ENCODE results near the gene MAP7D1.
"Not testable (repeated sequence)": the region's sequence is repeated elsewhere in the genome, so short reads cannot be mapped to it uniquely, and the experiment has no call there.

The MAP7D1 gene

GRCh38 chr1:36199934-36200741 is 44.2 kb downstream of the MAP7D1 start:
- no peak overlapping the region for H3K4me3 ChIP-seq
- DNase-seq (ENCODE audit: low spot score in 2 of 2) = no peak
- in situ Hi-C loops (cut with MboI; ENCODE audit: low sequenced_read_pairs) = no loop called here

GRCh38 chr1:36203027-36203553 is 47.1 kb downstream of the MAP7D1 start:
- Histone ChIP-seq H3K4me3 (no peak overlapping the region), H3K4me1 (no peaks in the 10 kb centered on the region), H3K27me3 (ENCODE audit: low read depth) (no peaks in the 10 kb centered on the region; the same call in 1 of the 2 replicates), H3K36me3 (replicated peaks) (no peaks in the 10 kb centered on the region), H3K9me3 (no peaks in the 10 kb centered on the region)
- no peak for DNase-seq (ENCODE audit: low spot score in 2 of 2)
- in situ Hi-C loops (cut with MboI; ENCODE audit: low sequenced_read_pairs) = no loop called here

More at GRCh38 chr1:36199934-36200741, 44.2 kb downstream of the MAP7D1 start:
- Histone ChIP-seq H3K4me1 (no peaks in the 10 kb centered on the region), H3K9me3 (no peaks in the 10 kb centered on the region), H3K36me3 (replicated peaks) (no peaks in the 10 kb centered on the region), H3K27me3 (ENCODE audit: low read depth) (no peaks in the 10 kb centered on the region; the same call in 1 of the 2 replicates)

GRCh38 chr1:36203554-36204346 is 47.8 kb downstream of the MAP7D1 start:
- in situ Hi-C loops (cut with MboI; ENCODE audit: low sequenced_read_pairs) = no loop called here
- no peak for DNase-seq (ENCODE audit: low spot score in 2 of 2)
- Histone ChIP-seq H3K27me3 (ENCODE audit: low read depth) (no peaks in the 10 kb centered on the region; the same call in 1 of the 2 replicates), H3K4me1 (no peaks in the 10 kb centered on the region), H3K36me3 (replicated peaks) (no peaks in the 10 kb centered on the region), H3K4me3 (no peak overlapping the region), H3K9me3 (no peaks in the 10 kb centered on the region)

- no peaks in the 10 kb centered on the region for H3K4me1 ChIP-seq
- no peak for DNase-seq (ENCODE audit: low spot score in 2 of 2)
- no peaks in the 10 kb centered on the region for H3K9me3 ChIP-seq
- H3K4me3 ChIP-seq = no peak overlapping the region
- no peaks in the 10 kb centered on the region; the same call in 1 of the 2 replicates for H3K27me3 ChIP-seq (ENCODE audit: low read depth)
- in situ Hi-C loops (cut with MboI; ENCODE audit: low sequenced_read_pairs) = no loop called here
- H3K36me3 ChIP-seq (replicated peaks) = no peaks in the 10 kb centered on the region
These were observed 48.5 kb downstream of the MAP7D1 start for GRCh38 chr1:36204347-36204909.

- H3K36me3 ChIP-seq (replicated peaks) = no peaks in the 10 kb centered on the region
- H3K4me1 ChIP-seq = no peaks in the 10 kb centered on the region
- DNase-seq (ENCODE audit: low spot score in 2 of 2) = no peak
- H3K27me3 ChIP-seq (ENCODE audit: low read depth) = no peaks in the 10 kb centered on the region
- in situ Hi-C loops (cut with MboI; ENCODE audit: low sequenced_read_pairs) = no loop called here
- H3K4me3 ChIP-seq = no peak overlapping the region
- no peaks in the 10 kb centered on the region for H3K9me3 ChIP-seq
These were observed 50.4 kb downstream of the MAP7D1 start for GRCh38 chr1:36206323-36206858.

GRCh38 chr1:36207339-36207738 is 51.4 kb downstream of the MAP7D1 start:
- H3K4me3 ChIP-seq = no peak overlapping the region
- H3K36me3 ChIP-seq (replicated peaks) = no peaks in the 10 kb centered on the region
- no peaks in the 10 kb centered on the region for H3K27me3 ChIP-seq (ENCODE audit: low read depth)
- no peaks in the 10 kb centered on the region for H3K9me3 ChIP-seq
- H3K4me1 ChIP-seq = no peaks in the 10 kb centered on the region
- no peak for DNase-seq (ENCODE audit: low spot score in 2 of 2)
- in situ Hi-C loops (cut with MboI; ENCODE audit: low sequenced_read_pairs) = no loop called here

- no peak for DNase-seq (ENCODE audit: low spot score in 2 of 2)
- Histone ChIP-seq H3K4me3 (no peak overlapping the region), H3K36me3 (replicated peaks) (no peaks in the 10 kb centered on the region), H3K27me3 (ENCODE audit: low read depth) (no peaks in the 10 kb centered on the region), H3K4me1 (no peaks in the 10 kb centered on the region), H3K9me3 (no peaks in the 10 kb centered on the region)
- in situ Hi-C loops (cut with MboI; ENCODE audit: low sequenced_read_pairs) = no loop called here
These were observed 53.2 kb downstream of the MAP7D1 start for GRCh38 chr1:36208978-36209703.

GRCh38 chr1:36211307-36211706 is 55.3 kb downstream of the MAP7D1 start:
- H3K36me3 ChIP-seq (replicated peaks) = no peaks in the 10 kb centered on the region
- H3K27me3 ChIP-seq (ENCODE audit: low read depth) = no peaks in the 10 kb centered on the region
- no peaks in the 10 kb centered on the region for H3K9me3 ChIP-seq
- H3K4me1 ChIP-seq = no peaks in the 10 kb centered on the region
- in situ Hi-C loops (cut with MboI; ENCODE audit: low sequenced_read_pairs) = no loop called here
- no peak for DNase-seq (ENCODE audit: low spot score in 2 of 2)
- H3K4me3 ChIP-seq = no peak overlapping the region

GRCh38 chr1:36211841-36212240 is 55.9 kb downstream of the MAP7D1 start:
- no peaks in the 10 kb centered on the region for H3K4me1 ChIP-seq
- no peaks in the 10 kb centered on the region for H3K36me3 ChIP-seq (replicated peaks)
- H3K27me3 ChIP-seq (ENCODE audit: low read depth) = no peaks in the 10 kb centered on the region
- no peaks in the 10 kb centered on the region for H3K9me3 ChIP-seq
- DNase-seq (ENCODE audit: low spot score in 2 of 2) = no peak
- in situ Hi-C loops (cut with MboI; ENCODE audit: low sequenced_read_pairs) = no loop called here
- no peak overlapping the region for H3K4me3 ChIP-seq

GRCh38 chr1:36212782-36213181 is 56.8 kb downstream of the MAP7D1 start:
- Histone ChIP-seq H3K36me3 (replicated peaks) (no peaks in the 10 kb centered on the region), H3K9me3 (no peaks in the 10 kb centered on the region), H3K4me3 (no peak overlapping the region), H3K27me3 (ENCODE audit: low read depth) (no peaks in the 10 kb centered on the region), H3K4me1 (no peaks in the 10 kb centered on the region)
- no peak for DNase-seq (ENCODE audit: low spot score in 2 of 2)
- in situ Hi-C loops (cut with MboI; ENCODE audit: low sequenced_read_pairs) = no loop called here

- in situ Hi-C loops (cut with MboI; ENCODE audit: low sequenced_read_pairs) = no loop called here
- DNase-seq (ENCODE audit: low spot score in 2 of 2) = no peak
- H3K9me3 ChIP-seq = no peaks in the 10 kb centered on the region
- no peaks in the 10 kb centered on the region for H3K36me3 ChIP-seq (replicated peaks)
- no peaks in the 10 kb centered on the region for H3K4me1 ChIP-seq
- no peak overlapping the region for H3K4me3 ChIP-seq
- no peaks in the 10 kb centered on the region for H3K27me3 ChIP-seq (ENCODE audit: low read depth)
These were observed 61.7 kb downstream of the MAP7D1 start for GRCh38 chr1:36217670-36218069.

GRCh38 chr1:36221901-36222300 is 65.9 kb downstream of the MAP7D1 start:
- H3K9me3 ChIP-seq; in situ Hi-C loops (cut with MboI; ENCODE audit: low sequenced_read_pairs); H3K27me3 ChIP-seq (ENCODE audit: low read depth); H3K4me3 ChIP-seq; DNase-seq (ENCODE audit: low spot score in 2 of 2): not testable (repeated sequence)
- Histone ChIP-seq H3K36me3 (replicated peaks) (peaks cover 13% of the 10 kb centered on the region), H3K4me1 (peaks cover 12% of the 10 kb centered on the region)
